Measurements from ENCODE around the gene TTC9C. TPM values are rescaled to one million over a fixed set of nuclear protein-coding genes. Genes with fewer than 3 reads are reported as not detected.

The TTC9C gene
- total and polyA plus RNA-seq, 2 of the 13 experiments (the other 11 are each of a cell fraction or from before 2014, with no cell fraction given), result 28.0 to 36.4 TPM

DNA sequence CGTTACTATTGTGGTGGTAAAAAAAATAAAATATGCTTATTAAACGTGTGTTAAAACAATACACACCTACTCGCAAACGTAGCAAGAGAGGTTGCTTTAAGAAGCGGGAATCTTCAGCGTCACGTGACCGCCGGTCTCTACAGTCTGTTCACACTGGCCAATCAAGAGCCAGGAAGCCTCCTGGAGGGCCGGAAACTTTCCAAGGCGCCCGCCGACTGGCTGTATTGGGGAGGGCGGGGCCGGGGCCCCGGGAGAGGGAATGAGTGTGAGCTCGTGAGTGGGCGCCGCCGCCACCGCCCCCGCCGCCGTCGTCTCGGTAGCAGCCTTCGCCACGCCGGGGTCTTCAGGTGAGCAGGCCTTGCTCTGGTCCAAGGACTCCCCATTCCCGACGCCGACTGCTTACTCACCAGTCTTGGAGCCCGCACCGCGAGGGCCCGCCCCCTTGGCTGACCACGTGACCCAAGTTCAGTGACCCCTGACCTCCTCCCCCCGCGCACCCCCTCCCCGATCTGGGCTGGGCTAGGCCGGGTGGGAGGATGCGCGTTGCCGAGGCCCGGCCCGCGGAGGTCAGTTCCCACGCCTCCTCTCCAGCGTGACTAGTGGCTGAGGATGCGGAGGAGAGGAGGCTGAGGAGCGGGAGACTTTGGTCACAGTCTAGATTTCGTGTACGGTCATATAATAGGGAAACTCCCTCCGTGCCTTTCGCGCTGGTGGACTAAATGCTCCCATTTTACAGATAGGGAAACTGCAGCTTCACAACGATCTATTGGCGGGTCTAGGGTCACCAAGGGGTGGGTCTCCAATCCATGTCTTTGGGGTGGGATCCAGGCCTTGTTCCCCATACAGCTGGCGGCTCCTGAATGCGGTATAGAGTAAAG, 43.1 kb downstream of the TTC9C start, which contains the start of gene TAF6L (continued):
- TF ChIP-seq, protein P1, sequence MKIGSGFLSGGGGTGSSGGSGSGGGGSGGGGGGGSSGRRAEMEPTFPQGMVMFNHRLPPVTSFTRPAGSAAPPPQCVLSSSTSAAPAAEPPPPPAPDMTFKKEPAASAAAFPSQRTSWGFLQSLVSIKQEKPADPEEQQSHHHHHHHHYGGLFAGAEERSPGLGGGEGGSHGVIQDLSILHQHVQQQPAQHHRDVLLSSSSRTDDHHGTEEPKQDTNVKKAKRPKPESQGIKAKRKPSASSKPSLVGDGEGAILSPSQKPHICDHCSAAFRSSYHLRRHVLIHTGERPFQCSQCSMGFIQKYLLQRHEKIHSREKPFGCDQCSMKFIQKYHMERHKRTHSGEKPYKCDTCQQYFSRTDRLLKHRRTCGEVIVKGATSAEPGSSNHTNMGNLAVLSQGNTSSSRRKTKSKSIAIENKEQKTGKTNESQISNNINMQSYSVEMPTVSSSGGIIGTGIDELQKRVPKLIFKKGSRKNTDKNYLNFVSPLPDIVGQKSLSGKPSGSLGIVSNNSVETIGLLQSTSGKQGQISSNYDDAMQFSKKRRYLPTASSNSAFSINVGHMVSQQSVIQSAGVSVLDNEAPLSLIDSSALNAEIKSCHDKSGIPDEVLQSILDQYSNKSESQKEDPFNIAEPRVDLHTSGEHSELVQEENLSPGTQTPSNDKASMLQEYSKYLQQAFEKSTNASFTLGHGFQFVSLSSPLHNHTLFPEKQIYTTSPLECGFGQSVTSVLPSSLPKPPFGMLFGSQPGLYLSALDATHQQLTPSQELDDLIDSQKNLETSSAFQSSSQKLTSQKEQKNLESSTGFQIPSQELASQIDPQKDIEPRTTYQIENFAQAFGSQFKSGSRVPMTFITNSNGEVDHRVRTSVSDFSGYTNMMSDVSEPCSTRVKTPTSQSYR (CRISPR knock-in tag; IDR thresholded peaks at IDR 0.05; ENCODE audit: borderline replicate concordance), result no peak
- TF ChIP-seq NCOR1 (IDR thresholded peaks at IDR 0.05; ENCODE audit: borderline replicate concordance, low read length) (peak; percentile 76; the same call in 1 of the 2 replicates), YEATS2 (CRISPR knock-in tag; IDR thresholded peaks at IDR 0.05; ENCODE audit: borderline replicate concordance) (peak; percentile 85), HNRNPH1 (optimal IDR thresholded peaks at IDR 0.05; ENCODE audit: low read depth, low read length) (no peak), ZNF670 (CRISPR knock-in tag; IDR thresholded peaks at IDR 0.05; ENCODE audit: borderline replicate concordance) (0 out of 2 replicates have a peak, but pooled peaks have one; percentile 34), ZNF160 (CRISPR knock-in tag; IDR thresholded peaks at IDR 0.05) (no peak), ZNF460 (CRISPR knock-in tag; IDR thresholded peaks at IDR 0.05; ENCODE audit: borderline replicate concordance) (no peak), ZNF205 (CRISPR knock-in tag; IDR thresholded peaks at IDR 0.05) (0 out of 2 replicates have a peak, but pooled peaks have one; percentile 21), SIN3A (IDR thresholded peaks at IDR 0.05; ENCODE audit: borderline replicate concordance, low read depth, low read length) (peak; percentile 13; the same call in 1 of the 2 replicates), LCORL (IDR thresholded peaks at IDR 0.05) (no peak), LCORL (CRISPR knock-in tag; IDR thresholded peaks at IDR 0.05) (no peak), CBX5 (CRISPR knock-in tag; IDR thresholded peaks at IDR 0.05; ENCODE audit: borderline replicate concordance) (peak; percentile 67; the same call in 1 of the 2 replicates), KAT7 (CRISPR knock-in tag; IDR thresholded peaks at IDR 0.05; ENCODE audit: borderline replicate concordance) (peak; percentile 28; the same call in 1 of the 2 replicates)
- TF ChIP-seq, protein P2, sequence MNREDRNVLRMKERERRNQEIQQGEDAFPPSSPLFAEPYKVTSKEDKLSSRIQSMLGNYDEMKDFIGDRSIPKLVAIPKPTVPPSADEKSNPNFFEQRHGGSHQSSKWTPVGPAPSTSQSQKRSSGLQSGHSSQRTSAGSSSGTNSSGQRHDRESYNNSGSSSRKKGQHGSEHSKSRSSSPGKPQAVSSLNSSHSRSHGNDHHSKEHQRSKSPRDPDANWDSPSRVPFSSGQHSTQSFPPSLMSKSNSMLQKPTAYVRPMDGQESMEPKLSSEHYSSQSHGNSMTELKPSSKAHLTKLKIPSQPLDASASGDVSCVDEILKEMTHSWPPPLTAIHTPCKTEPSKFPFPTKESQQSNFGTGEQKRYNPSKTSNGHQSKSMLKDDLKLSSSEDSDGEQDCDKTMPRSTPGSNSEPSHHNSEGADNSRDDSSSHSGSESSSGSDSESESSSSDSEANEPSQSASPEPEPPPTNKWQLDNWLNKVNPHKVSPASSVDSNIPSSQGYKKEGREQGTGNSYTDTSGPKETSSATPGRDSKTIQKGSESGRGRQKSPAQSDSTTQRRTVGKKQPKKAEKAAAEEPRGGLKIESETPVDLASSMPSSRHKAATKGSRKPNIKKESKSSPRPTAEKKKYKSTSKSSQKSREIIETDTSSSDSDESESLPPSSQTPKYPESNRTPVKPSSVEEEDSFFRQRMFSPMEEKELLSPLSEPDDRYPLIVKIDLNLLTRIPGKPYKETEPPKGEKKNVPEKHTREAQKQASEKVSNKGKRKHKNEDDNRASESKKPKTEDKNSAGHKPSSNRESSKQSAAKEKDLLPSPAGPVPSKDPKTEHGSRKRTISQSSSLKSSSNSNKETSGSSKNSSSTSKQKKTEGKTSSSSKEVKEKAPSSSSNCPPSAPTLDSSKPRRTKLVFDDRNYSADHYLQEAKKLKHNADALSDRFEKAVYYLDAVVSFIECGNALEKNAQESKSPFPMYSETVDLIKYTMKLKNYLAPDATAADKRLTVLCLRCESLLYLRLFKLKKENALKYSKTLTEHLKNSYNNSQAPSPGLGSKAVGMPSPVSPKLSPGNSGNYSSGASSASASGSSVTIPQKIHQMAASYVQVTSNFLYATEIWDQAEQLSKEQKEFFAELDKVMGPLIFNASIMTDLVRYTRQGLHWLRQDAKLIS (CRISPR knock-in tag; IDR thresholded peaks at IDR 0.05), result no peak
- TF ChIP-seq, protein P3, sequence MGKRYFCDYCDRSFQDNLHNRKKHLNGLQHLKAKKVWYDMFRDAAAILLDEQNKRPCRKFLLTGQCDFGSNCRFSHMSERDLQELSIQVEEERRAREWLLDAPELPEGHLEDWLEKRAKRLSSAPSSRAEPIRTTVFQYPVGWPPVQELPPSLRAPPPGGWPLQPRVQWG (CRISPR knock-in tag; IDR thresholded peaks at IDR 0.05; ENCODE audit: borderline replicate concordance, low read depth), result no peak
- TF ChIP-seq, protein P4, sequence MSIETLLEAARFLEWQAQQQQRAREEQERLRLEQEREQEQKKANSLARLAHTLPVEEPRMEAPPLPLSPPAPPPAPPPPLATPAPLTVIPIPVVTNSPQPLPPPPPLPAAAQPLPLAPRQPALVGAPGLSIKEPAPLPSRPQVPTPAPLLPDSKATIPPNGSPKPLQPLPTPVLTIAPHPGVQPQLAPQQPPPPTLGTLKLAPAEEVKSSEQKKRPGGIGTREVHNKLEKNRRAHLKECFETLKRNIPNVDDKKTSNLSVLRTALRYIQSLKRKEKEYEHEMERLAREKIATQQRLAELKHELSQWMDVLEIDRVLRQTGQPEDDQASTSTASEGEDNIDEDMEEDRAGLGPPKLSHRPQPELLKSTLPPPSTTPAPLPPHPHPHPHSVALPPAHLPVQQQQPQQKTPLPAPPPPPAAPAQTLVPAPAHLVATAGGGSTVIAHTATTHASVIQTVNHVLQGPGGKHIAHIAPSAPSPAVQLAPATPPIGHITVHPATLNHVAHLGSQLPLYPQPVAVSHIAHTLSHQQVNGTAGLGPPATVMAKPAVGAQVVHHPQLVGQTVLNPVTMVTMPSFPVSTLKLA (IDR thresholded peaks at IDR 0.05), result 0 out of 2 replicates have a peak, but pooled peaks have one; percentile 19
- TF ChIP-seq, protein P5, sequence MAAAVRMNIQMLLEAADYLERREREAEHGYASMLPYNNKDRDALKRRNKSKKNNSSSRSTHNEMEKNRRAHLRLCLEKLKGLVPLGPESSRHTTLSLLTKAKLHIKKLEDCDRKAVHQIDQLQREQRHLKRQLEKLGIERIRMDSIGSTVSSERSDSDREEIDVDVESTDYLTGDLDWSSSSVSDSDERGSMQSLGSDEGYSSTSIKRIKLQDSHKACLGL (CRISPR knock-in tag; IDR thresholded peaks at IDR 0.05), result 0 out of 2 replicates have a peak, but pooled peaks have one; percentile 6
